ENCODE data around the gene MYCBP2.

Gene MYCBP2

GRCh38 chr13:77114271-77114670, 212.6 kb downstream of the MYCBP2 start:
- Histone ChIP-seq H3K27ac (no peak overlapping the region), H3K4me1 (no peaks in the 10 kb centered on the region), H4K20me1 (no peaks in the 10 kb centered on the region), H3K4me3 (no peak overlapping the region), H3K36me3 (peaks cover 68 to 98% (median 81%) of the 10 kb centered on the region in 11 experiments), H3K4me2 (no peak overlapping the region), H3K9ac (no peak overlapping the region), H3K9me3 (replicated peaks in 1 of 11) (peaks cover 28 to 42% (median 37%) of the 10 kb centered on the region in 11 experiments), H3K27me3 (no peaks in the 10 kb centered on the region)
- TF ChIP-seq Cebpa-rat (IDR thresholded peaks at IDR 0.05): no peak

- Histone ChIP-seq H3K27me3 (no peaks in the 10 kb centered on the region), H3K4me3 (no peak overlapping the region), H3K27ac (no peak overlapping the region), H3K9me3 (replicated peaks in 1 of 11) (peaks cover 28 to 44% (median 37%) of the 10 kb centered on the region in 11 experiments), H4K20me1 (no peaks in the 10 kb centered on the region), H3K4me1 (no peaks in the 10 kb centered on the region), H3K36me3 (peaks cover 69 to 98% (median 81%) of the 10 kb centered on the region in 11 experiments), H3K4me2 (no peak overlapping the region), H3K9ac (no peak overlapping the region)
- no peak for TF ChIP-seq Cebpa-rat (IDR thresholded peaks at IDR 0.05)
Observed at GRCh38 chr13:77113496-77113895, 213.4 kb downstream of the MYCBP2 start.

- no peak overlapping the region for H3K9ac ChIP-seq
- TF ChIP-seq Cebpa-rat (IDR thresholded peaks at IDR 0.05): no peak
- no peaks in the 10 kb centered on the region for H4K20me1 ChIP-seq
- no peak overlapping the region for H3K4me2 ChIP-seq
- H3K9me3 ChIP-seq (replicated peaks in 1 of 11): peaks cover 1 to 7% (median 3%) of the 10 kb centered on the region in 11 experiments
- H3K4me1 ChIP-seq: no peaks in the 10 kb centered on the region
- H3K36me3 ChIP-seq: peaks cover 20 to 64% (median 36%) of the 10 kb centered on the region in 11 experiments
- H3K4me3 ChIP-seq: no peak overlapping the region
- H3K27me3 ChIP-seq: no peaks in the 10 kb centered on the region
- no peak overlapping the region for H3K27ac ChIP-seq
Observed at GRCh38 chr13:77105051-77105450, 221.8 kb downstream of the MYCBP2 start.

GRCh38 chr13:77099415-77099814, 227.5 kb downstream of the MYCBP2 start:
- no peak for TF ChIP-seq Cebpa-rat (IDR thresholded peaks at IDR 0.05)

GRCh38 chr13:77095288-77095687, 231.6 kb downstream of the MYCBP2 start:
- TF ChIP-seq Cebpa-rat (IDR thresholded peaks at IDR 0.05): no peak
- no peak overlapping the region for H3K4me2 ChIP-seq
- H3K9ac ChIP-seq: no peak overlapping the region
- H3K36me3 ChIP-seq: peaks cover 83 to 99% (median 95%) of the 10 kb centered on the region in 11 experiments
- no peaks in the 10 kb centered on the region for H4K20me1 ChIP-seq
- H3K27me3 ChIP-seq: no peaks in the 10 kb centered on the region
- no peaks in the 10 kb centered on the region for H3K9me3 ChIP-seq (replicated peaks in 1 of 11)
- H3K4me1 ChIP-seq: no peaks in the 10 kb centered on the region
- no peak overlapping the region for H3K27ac ChIP-seq
- no peak overlapping the region for H3K4me3 ChIP-seq

More at GRCh38 chr13:77099415-77099814, 227.5 kb downstream of the MYCBP2 start:
- Histone ChIP-seq H3K4me3 (no peak overlapping the region), H3K36me3 (peaks cover 48 to 87% (median 69%) of the 10 kb centered on the region in 11 experiments), H3K9me3 (replicated peaks in 1 of 11) (no peaks in the 10 kb centered on the region), H3K4me2 (no peak overlapping the region), H4K20me1 (no peaks in the 10 kb centered on the region), H3K27ac (no peak overlapping the region), H3K4me1 (no peaks in the 10 kb centered on the region), H3K27me3 (no peaks in the 10 kb centered on the region), H3K9ac (no peak overlapping the region)

- H3K4me1 ChIP-seq: no peaks in the 10 kb centered on the region
- no peak overlapping the region for H3K4me3 ChIP-seq
- no peaks in the 10 kb centered on the region for H3K9me3 ChIP-seq (replicated peaks in 1 of 11)
- H3K4me2 ChIP-seq: no peak overlapping the region
- no peaks in the 10 kb centered on the region for H4K20me1 ChIP-seq
- no peak overlapping the region for H3K9ac ChIP-seq
- no peak overlapping the region for H3K27ac ChIP-seq
- H3K36me3 ChIP-seq: peaks cover 82 to 99% (median 94%) of the 10 kb centered on the region in 11 experiments
- no peaks in the 10 kb centered on the region for H3K27me3 ChIP-seq
- TF ChIP-seq Cebpa-rat (IDR thresholded peaks at IDR 0.05): no peak
Observed at GRCh38 chr13:77094773-77095172, 232.1 kb downstream of the MYCBP2 start.

- no peak overlapping the region for H3K4me2 ChIP-seq
- H3K4me1 ChIP-seq: no peaks in the 10 kb centered on the region
- H3K36me3 ChIP-seq: peaks cover 77 to 99% (median 95%) of the 10 kb centered on the region in 11 experiments
- H3K27ac ChIP-seq: no peak overlapping the region
- H3K4me3 ChIP-seq: no peak overlapping the region
- no peaks in the 10 kb centered on the region for H3K27me3 ChIP-seq
- no peak for TF ChIP-seq Cebpa-rat (IDR thresholded peaks at IDR 0.05)
- H4K20me1 ChIP-seq: no peaks in the 10 kb centered on the region
- no peak overlapping the region for H3K9ac ChIP-seq
- H3K9me3 ChIP-seq (replicated peaks in 1 of 11): no peaks in the 10 kb centered on the region
Observed at GRCh38 chr13:77093735-77094134, 233.2 kb downstream of the MYCBP2 start.

- Histone ChIP-seq H3K4me3 (no peak overlapping the region), H3K27me3 (no peaks in the 10 kb centered on the region), H3K9me3 (replicated peaks in 1 of 11) (peaks cover 0 to 6% (median 0%) of the 10 kb centered on the region in 11 experiments; a peak in 2 of 22 replicates), H3K36me3 (peaks cover 83 to 100% (median 96%) of the 10 kb centered on the region in 11 experiments), H3K4me2 (no peak overlapping the region), H3K4me1 (no peaks in the 10 kb centered on the region), H3K9ac (no peak overlapping the region), H3K27ac (no peak overlapping the region), H4K20me1 (no peaks in the 10 kb centered on the region)
- TF ChIP-seq Cebpa-rat (IDR thresholded peaks at IDR 0.05): no peak
Observed at GRCh38 chr13:77084755-77085154, 242.1 kb downstream of the MYCBP2 start.

GRCh38 chr13:77079902-77080413, 246.9 kb downstream of the MYCBP2 start:
- Histone ChIP-seq H3K9ac (no peak overlapping the region), H3K4me1 (no peaks in the 10 kb centered on the region), H3K4me2 (no peak overlapping the region), H3K27ac (no peak overlapping the region), H3K27me3 (no peaks in the 10 kb centered on the region), H4K20me1 (no peaks in the 10 kb centered on the region; a peak in 1 of 22 replicates), H3K36me3 (peaks cover 96 to 100% (median 97%) of the 10 kb centered on the region in 11 experiments), H3K9me3 (replicated peaks in 1 of 11) (no peaks in the 10 kb centered on the region), H3K4me3 (no peak overlapping the region)
- no peak for TF ChIP-seq Cebpa-rat (IDR thresholded peaks at IDR 0.05)

- Histone ChIP-seq H3K27me3 (no peaks in the 10 kb centered on the region), H3K4me2 (no peak overlapping the region), H3K9ac (no peak overlapping the region), H3K9me3 (replicated peaks in 1 of 11) (no peaks in the 10 kb centered on the region), H3K27ac (no peak overlapping the region), H4K20me1 (no peaks in the 10 kb centered on the region), H3K4me3 (no peak overlapping the region), H3K36me3 (peaks cover 53 to 98% (median 87%) of the 10 kb centered on the region in 11 experiments), H3K4me1 (peaks cover 0 to 44% (median 2%) of the 10 kb centered on the region in 10 experiments; a peak in 9 of 20 replicates)
- no peak for TF ChIP-seq Cebpa-rat (IDR thresholded peaks at IDR 0.05)
Observed at GRCh38 chr13:77067519-77067918, 259.4 kb downstream of the MYCBP2 start.
